Activated CD4-positive, alpha-beta T cell treated with anti-CD3 and anti-CD28 coated beads for 36 hours (primary cell): ENCODE data around the gene COL9A3. TPM values are rescaled to one million over a fixed set of nuclear protein-coding genes. Genes with fewer than 3 reads are reported as not detected.

Experiments
- ATAC-seq: fragments of 200-7000 bp; cut with Tn5 transposase; one replicate; pipeline ENCODE4 v1.10.0; 2021; ENCODE audit warnings: mild to moderate bottlenecking, moderate library complexity
- CTCF ChIA-PET: fragments of 350-600 bp; sonication (Branson Sonifier 250); formaldehyde crosslinking; loops from one replicate; lab custom pipeline; 2021; ENCODE audit warnings: antibody characterized with exemption; lab: Charles Lee
- POLR2A ChIA-PET: fragments of 350-600 bp; sonication (Branson Sonifier 250); formaldehyde crosslinking; loops from one replicate; lab custom pipeline; 2021; ENCODE audit warnings: antibody characterized with exemption, inconsistent platforms; lab: Charles Lee
- DNase-seq: peaks from one replicate; pipeline ENCODE4 v3.0.0-alpha.2; 2020
- H3K27ac Mint-ChIP-seq: one replicate; pipeline ENCODE4 v1.8.0; 2021; ENCODE audit warnings: mixed read lengths
- H3K27me3 Mint-ChIP-seq: one replicate; pipeline ENCODE4 v1.8.0; 2021; ENCODE audit warnings: mixed read lengths
- H3K36me3 Mint-ChIP-seq: one replicate; pipeline ENCODE4 v1.8.0; 2021; ENCODE audit warnings: low read depth, mixed read lengths
- H3K4me1 Mint-ChIP-seq: one replicate; pipeline ENCODE4 v1.8.0; 2021; ENCODE audit warnings: mixed read lengths
- H3K4me3 Mint-ChIP-seq: one replicate; pipeline ENCODE4 v1.8.0; 2021; ENCODE audit warnings: mild to moderate bottlenecking, moderate library complexity, mixed read lengths
- H3K9me3 Mint-ChIP-seq: one replicate; pipeline ENCODE4 v1.8.0; 2021; ENCODE audit warnings: low read depth, mixed read lengths
- intact Hi-C, 2 experiments: fragments of 100-400 bp; cut with DNase I in 1 of 2; cut with micrococcal nuclease in 1 of 2; formaldehyde crosslinking; loops; one replicate each; pipeline versions ENCODE4 v1.14.2 to v1.15.1; 2022 to 2024; cut with DNase I, micrococcal nuclease
- total RNA-seq, 2 experiments: library from RNA; stranded (reverse); gene quantifications; one replicate each; pipeline ENCODE4 v1.2.3, GENCODE V29; 2021

The COL9A3 gene
- not detected for total RNA-seq

DNA sequence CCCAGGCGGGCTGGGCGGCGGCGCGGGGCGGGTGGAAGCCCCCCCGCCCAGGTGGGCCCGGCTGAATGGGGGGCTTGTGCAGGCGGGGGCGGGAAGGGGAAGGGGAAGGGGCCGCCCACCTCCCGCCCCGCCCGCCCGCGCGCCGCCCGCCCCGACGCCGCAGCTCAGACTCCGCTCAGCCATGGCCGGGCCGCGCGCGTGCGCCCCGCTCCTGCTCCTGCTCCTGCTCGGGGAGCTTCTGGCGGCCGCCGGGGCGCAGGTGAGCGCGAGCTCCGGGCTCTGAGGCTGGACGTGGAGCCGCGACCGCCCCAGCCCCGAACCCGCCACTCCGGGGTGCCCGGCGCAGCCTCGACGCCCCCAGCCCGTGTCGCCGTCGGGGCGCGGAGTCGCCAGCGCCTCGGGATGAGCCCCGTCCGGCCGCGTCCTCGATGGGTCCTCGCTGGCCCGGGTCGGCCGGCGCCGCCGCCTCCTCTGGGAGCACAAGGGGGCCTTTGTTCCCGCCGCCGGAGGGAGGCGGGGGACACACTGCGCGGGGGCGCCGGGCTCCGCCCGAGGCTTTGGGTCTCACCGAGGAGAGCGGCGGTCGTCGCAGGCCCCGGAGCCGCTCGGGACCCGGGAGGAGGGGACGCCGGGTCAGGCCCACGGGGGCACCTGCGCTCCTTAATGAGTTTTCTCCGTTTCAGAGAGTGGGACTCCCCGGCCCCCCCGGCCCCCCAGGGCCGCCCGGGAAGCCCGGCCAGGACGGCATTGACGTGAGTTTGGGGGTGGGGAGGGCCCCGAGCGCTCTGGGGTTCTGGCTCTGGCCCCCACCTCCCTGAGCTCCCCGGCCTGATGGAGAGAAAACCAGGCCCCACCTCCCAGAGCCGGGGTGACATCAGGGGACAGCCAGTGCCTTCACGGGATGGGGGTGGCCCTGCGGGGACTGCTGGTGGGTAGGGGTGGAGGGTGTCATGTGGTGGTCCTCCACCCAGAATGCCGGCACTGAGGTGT is at the start of gene COL9A3:
Gene COL9A3 (plus strand): TSS at position 167 of the 990 bp plus-strand sequence. CDS start 15 bp downstream, at position 182.
- no peak for ATAC-seq
- Mint-ChIP-seq H3K4me3 (no peak within 1 kb of the TSS), H3K4me1 (peaks cover 9% of the 10 kb centered on the region), H3K9me3 (no peaks in the 10 kb centered on the region), H3K27me3 (peaks cover 21% of the 10 kb centered on the region), H3K36me3 (no peaks in the 10 kb centered on the region), H3K27ac (no peak within 1 kb of the TSS)
- CTCF ChIA-PET: interaction anchor here (1.5 kb wide), 1 partner anchor 10 kb away, joined by 5 read pairs; no protein-coding TSS in a partner anchor
- intact Hi-C loops: loop anchor here in 1 of 2 experiments (5.0 kb wide), 1 partner anchor 190 kb away; the partner anchor contains the start of gene BHLHE23
- POLR2A ChIA-PET: no interaction called here
- peak; percentile 38 for DNase-seq

DNA sequence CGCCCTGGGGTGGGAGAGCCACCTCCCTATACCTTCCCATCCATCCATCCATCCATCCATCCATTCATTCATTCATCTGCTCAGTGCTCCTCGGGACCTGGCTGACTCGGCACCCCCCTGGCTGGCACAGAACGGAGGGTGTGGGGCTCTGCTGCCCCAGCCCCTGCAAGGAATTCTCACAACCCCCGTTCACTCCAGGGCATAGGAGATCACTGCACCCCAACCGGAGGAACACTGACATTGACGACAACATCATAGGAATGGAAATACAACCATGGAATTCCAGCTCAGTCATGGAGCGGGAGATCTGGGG is 48.7 kb upstream of the COL9A3 start:
- H3K4me3 Mint-ChIP-seq: no peak overlapping the region
- intact Hi-C loops: no loop called here
- DNase-seq: no peak
- ChIA-PET CTCF (interaction anchor here (0.6 kb wide), 2 partner anchors 274 to 1025 kb away, joined by 3 read pairs; no protein-coding TSS in a partner anchor), POLR2A (interaction anchor here (0.8 kb wide), 1 partner anchor 153 kb away, joined by 3 read pairs; no protein-coding TSS in a partner anchor)
- H3K27me3 Mint-ChIP-seq: no peaks in the 10 kb centered on the region
- no peak overlapping the region for H3K27ac Mint-ChIP-seq
- H3K4me1 Mint-ChIP-seq: peaks cover 17% of the 10 kb centered on the region
- H3K36me3 Mint-ChIP-seq: no peaks in the 10 kb centered on the region
- H3K9me3 Mint-ChIP-seq: no peaks in the 10 kb centered on the region
- no peak for ATAC-seq

DNA sequence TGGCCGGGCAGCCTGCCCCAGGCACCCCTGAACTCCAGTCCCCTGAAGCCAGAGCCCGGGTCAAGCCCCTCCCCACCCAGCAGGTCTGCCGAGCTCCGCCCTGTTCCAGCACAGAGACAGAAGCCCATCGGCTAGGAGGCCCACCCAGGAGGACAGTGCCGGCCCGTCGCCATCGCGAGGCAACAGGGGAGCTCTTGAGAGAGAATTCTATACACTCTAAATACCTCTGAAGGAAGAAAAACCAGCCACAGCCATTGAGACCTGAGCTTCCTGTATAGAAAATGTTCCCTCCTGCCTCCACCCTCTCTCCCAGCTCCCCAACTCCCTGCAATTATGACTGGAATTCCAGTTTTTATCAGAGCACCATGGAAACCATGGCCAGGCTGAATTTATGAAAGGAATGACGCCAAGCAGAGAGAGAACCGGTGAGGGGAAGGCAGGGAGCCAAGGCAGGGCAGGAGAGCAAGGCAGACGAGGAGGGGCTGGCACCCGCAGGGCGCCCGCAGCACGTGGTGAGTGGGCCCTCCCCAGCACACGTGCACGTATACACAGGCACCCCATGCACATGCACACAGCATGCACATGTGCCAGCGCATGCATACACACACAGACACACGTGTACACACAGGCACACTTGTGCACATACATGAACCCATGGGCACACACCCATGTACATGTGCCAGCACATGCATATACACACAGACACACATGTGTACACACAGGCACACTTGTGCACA is 48.1 kb upstream of the COL9A3 start:
- no peaks in the 10 kb centered on the region for H3K9me3 Mint-ChIP-seq
- intact Hi-C loops: no loop called here
- ATAC-seq (no peak), DNase-seq (no peak)
- H3K27me3 Mint-ChIP-seq: no peaks in the 10 kb centered on the region
- CTCF ChIA-PET: interaction anchor here (0.6 kb wide), 2 partner anchors 275 to 1026 kb away, joined by 3 read pairs; no protein-coding TSS in a partner anchor
- H3K36me3 Mint-ChIP-seq: no peaks in the 10 kb centered on the region
- no peak overlapping the region for H3K27ac Mint-ChIP-seq
- peaks cover 21% of the 10 kb centered on the region for H3K4me1 Mint-ChIP-seq
- POLR2A ChIA-PET: interaction anchor here (0.8 kb wide), 1 partner anchor 152 kb away, joined by 3 read pairs; no protein-coding TSS in a partner anchor
- H3K4me3 Mint-ChIP-seq: no peak overlapping the region

DNA sequence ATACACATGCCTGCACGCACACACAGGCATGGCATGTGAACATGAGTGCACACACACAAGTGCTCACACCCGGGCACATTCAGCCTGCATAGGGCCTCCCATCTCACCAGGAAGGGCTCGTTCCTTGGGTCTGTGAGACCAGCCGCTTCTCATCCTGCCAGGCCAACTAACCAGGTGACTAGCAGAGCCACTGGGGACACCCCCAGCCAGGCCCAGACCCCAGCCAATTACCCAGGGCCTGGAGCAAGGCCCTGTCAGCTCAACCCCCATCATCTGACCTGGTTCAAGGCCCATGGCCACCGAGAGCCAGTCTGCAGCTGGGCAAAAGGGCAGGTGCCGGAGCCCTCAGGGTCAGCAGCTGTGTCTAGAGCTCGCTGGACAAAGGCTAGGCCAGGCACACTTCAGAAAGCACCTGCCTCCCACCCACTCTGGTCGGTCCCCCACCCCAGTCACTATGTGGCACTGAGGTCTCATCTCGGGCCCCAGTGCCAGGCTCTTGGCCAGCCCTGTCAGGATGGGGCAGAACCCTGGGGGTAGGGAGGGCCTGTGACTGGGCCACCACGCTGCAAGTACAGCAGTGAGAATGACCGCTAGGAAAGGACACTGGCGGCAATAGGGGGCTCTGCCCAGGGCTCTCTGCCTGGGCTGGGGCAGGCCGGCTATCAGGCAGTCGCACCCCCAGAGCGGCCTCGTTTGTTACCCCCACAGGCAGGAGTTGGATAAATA is 47.3 kb upstream of the COL9A3 start:
- no peak for ATAC-seq
- no peaks in the 10 kb centered on the region for H3K27me3 Mint-ChIP-seq

DNA sequence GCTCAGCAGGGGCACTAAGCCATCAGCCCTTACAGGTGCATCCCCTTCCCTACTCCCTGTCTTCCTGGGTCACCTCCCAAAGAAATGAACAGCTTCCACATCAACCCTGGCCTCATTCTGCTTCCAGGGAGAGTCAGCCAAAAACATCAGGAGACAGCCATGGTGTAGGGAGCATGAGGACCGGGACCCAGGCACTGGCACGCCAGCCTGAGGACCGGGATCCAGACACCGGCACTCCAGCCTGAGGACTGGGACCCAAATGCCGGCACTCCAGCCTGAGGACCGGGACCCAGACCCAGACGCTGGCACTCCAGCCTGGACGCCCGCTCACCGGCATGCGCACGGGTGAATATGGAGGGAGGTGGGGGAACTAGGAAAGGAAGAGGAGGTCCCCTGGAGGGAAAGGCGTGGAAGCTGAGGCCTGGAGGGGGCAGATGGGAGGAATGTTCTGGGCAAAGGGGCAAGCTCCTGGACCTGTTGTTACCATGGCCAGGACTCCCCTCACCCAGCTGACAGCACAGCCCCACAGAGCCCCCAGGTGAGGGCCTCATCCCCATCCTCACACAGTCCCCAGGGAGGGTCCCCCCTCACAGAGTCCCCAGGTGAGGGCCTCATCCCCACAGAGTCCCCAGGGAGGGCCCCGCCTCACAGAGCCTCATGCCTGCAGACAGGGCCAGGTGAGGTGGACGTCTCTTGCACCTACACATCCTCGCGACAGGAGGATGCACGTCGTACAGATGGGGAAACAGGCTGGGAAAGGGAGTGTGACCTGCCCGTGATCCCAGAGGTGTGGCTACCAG is 46.5 kb upstream of the COL9A3 start:
- Mint-ChIP-seq H3K9me3 (no peaks in the 10 kb centered on the region), H3K36me3 (no peaks in the 10 kb centered on the region), H3K4me3 (no peak overlapping the region), H3K4me1 (peaks cover 36% of the 10 kb centered on the region), H3K27ac (no peak overlapping the region), H3K27me3 (no peaks in the 10 kb centered on the region)
- ATAC-seq: no peak
- DNase-seq: no peak
- ChIA-PET POLR2A (no interaction called here), CTCF (interaction anchor here (0.6 to 1.2 kb wide), 2 partner anchors 52 to 325 kb away, joined by 4 to 5 read pairs; no protein-coding TSS in a partner anchor)
- intact Hi-C loops: no loop called here

More for the DNA sequence above, 47.3 kb upstream of the COL9A3 start:
- CTCF ChIA-PET: no interaction called here
- DNase-seq: no peak
- no peaks in the 10 kb centered on the region for H3K9me3 Mint-ChIP-seq
- POLR2A ChIA-PET: no interaction called here
- no peak overlapping the region for H3K27ac Mint-ChIP-seq
- H3K4me1 Mint-ChIP-seq: peaks cover 28% of the 10 kb centered on the region
- no peaks in the 10 kb centered on the region for H3K36me3 Mint-ChIP-seq
- no peak overlapping the region for H3K4me3 Mint-ChIP-seq
- intact Hi-C loops: no loop called here

DNA sequence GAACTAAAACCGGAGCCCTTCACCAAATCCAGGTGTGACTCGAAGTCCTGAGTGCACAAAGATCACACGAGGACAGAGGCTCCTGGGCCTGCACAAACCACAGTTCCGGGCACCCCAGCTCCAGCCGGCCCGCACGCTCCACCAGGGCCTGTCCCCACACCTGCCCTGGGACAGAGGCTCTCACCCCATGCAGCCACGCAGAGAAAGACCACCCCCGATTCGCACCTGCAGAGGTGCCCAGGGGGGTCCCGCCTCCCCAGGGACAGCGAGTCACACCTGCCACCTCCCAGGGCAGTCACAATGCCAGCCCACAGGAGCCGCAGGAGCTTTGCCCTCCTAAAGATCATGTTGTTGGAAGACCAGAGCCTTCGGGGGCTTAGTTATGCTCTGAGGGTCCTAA is 45.9 kb upstream of the COL9A3 start:
- ATAC-seq (no peak), DNase-seq (no peak)
- Mint-ChIP-seq H3K4me1 (peaks cover 42% of the 10 kb centered on the region), H3K27ac (no peak overlapping the region), H3K9me3 (no peaks in the 10 kb centered on the region), H3K4me3 (no peak overlapping the region), H3K27me3 (no peaks in the 10 kb centered on the region), H3K36me3 (no peaks in the 10 kb centered on the region)
- POLR2A ChIA-PET: no interaction called here
- intact Hi-C loops: no loop called here
- CTCF ChIA-PET: interaction anchor here (0.6 to 1.2 kb wide), 2 partner anchors 52 to 324 kb away, joined by 4 to 5 read pairs; no protein-coding TSS in a partner anchor

DNA sequence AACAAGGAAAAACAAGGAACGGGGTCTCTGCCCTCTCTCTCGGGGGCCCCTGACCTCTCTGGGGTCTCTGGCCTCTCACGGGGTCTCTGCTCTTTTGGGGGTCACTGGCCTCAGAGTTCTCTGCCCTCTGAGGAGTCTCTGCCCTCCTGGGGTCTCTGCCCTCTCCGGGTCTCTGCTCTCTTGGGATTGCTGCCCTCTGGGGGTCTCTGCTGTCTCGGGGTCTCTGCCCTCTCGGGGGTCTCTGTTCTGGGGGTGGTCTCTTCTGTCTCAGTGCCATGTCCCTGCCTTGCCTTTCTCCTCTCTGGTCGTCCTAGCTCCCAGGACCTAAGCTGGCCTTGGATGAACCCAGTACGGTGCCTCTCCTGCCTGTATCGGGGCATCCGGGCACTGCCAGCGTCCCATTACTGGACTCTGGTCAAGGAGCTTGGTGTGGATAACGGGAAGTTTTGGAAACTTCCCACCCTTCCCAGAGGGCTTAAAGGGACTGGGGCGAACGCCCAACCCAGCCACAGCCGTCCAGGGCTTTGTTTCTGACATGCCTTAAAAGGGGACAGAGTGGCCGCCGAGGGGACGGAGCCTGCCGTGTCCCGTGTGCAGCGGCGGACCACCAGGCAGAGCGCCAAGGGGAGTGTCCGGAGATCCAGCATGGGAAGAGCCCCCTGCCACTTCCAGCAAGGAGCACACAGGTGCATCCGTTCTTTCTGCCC is 45.3 kb upstream of the COL9A3 start:
- CTCF ChIA-PET: interaction anchor here (1.2 kb wide), 1 partner anchor 51 kb away, joined by 5 read pairs; no protein-coding TSS in a partner anchor
- Mint-ChIP-seq H3K4me1 (peaks cover 48% of the 10 kb centered on the region), H3K4me3 (no peak overlapping the region), H3K36me3 (no peaks in the 10 kb centered on the region), H3K27me3 (no peaks in the 10 kb centered on the region), H3K27ac (no peak overlapping the region), H3K9me3 (no peaks in the 10 kb centered on the region)
- POLR2A ChIA-PET: no interaction called here
- ATAC-seq: no peak
- intact Hi-C loops: no loop called here
- no peak for DNase-seq

DNA sequence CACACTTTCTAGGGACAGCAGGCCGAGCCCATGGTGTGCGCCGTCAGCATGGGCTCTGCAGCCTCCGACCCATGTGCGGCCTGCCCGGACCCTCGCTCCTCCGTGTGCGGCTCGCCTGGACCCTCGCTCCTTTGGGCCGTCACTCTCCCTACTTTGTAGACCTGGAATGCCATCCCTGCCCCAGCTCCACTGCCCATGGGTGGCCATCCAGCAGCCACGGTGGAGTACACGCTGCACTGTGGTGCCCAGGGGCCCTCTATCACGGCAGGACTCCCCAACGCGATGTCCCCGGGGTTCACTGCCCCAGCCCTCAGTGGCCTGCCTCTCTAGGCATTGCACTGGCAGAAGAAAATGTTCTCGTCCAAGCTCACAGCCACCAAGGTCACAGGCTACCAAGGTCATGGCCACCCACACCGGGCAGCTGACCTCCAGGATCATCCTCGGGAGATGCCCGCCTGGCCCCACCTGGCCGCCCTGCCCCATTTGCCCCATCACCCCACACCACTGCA is 44.7 kb upstream of the COL9A3 start:
- ATAC-seq: no peak
- DNase-seq: no peak
- Mint-ChIP-seq H3K27ac (no peak overlapping the region), H3K36me3 (no peaks in the 10 kb centered on the region), H3K4me1 (peaks cover 53% of the 10 kb centered on the region), H3K4me3 (no peak overlapping the region), H3K9me3 (no peaks in the 10 kb centered on the region), H3K27me3 (no peaks in the 10 kb centered on the region)
- ChIA-PET POLR2A (no interaction called here), CTCF (interaction anchor here (1.4 kb wide), 1 partner anchor 36 kb away, joined by 5 read pairs; no protein-coding TSS in a partner anchor)
- intact Hi-C loops: no loop called here

DNA sequence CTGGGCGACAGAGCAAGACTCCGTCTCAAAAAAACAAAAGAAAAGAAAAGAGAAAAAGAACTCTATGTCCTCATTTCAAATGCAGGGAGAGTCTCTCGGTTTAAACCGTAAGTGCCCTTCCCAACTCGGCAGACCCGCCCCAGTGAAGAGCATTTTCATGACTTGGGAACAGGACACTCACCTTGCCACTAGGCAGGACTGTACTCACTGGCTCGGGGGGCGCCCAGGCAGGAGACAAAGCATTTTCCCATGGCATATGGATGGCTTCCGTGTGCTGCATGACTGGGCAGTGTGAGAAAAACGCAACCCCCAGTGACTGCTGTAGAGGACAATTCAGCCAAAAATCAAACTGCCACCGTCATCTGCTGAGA is 44.2 kb upstream of the COL9A3 start:
- DNase-seq: no peak
- H3K4me1 Mint-ChIP-seq: peaks cover 55% of the 10 kb centered on the region
- no peak overlapping the region for H3K27ac Mint-ChIP-seq
- H3K9me3 Mint-ChIP-seq: no peaks in the 10 kb centered on the region
- POLR2A ChIA-PET: no interaction called here
- CTCF ChIA-PET: interaction anchor here (0.6 to 1.4 kb wide), 2 partner anchors 36 to 305 kb away, joined by 4 to 5 read pairs; no protein-coding TSS in a partner anchor
- intact Hi-C loops: no loop called here
- no peak for ATAC-seq
- H3K27me3 Mint-ChIP-seq: no peaks in the 10 kb centered on the region
- no peaks in the 10 kb centered on the region for H3K36me3 Mint-ChIP-seq
- no peak overlapping the region for H3K4me3 Mint-ChIP-seq
